SK-N-SH treated with all-trans-retinoic acid at 6 μM for 48 hours (cell line): ENCODE results near the gene CDC42EP2.
A peak's percentile ranks its signal among the peaks of the same experiment; 100 is the strongest.

Source experiments
- BACH2 ChIP-seq: fragments of 250-450 bp; sonication (Bioruptor Pico); IDR thresholded peaks from 2 replicates; pipeline ENCODE4 v1.9.0; 2021; ENCODE audit warnings: mild to moderate bottlenecking, borderline replicate concordance
- CREB5 ChIP-seq: fragments of 250-450 bp; sonication (Bioruptor Pico); IDR thresholded peaks from 2 replicates; pipeline ENCODE4 v1.5.1; 2020; ENCODE audit warnings: low read depth, mild to moderate bottlenecking, moderate library complexity
- CSDC2 ChIP-seq: fragments of 250-450 bp; sonication (Bioruptor Pico); IDR thresholded peaks from 2 replicates; pipeline ENCODE4 v1.5.0; 2020; ENCODE audit warnings: mild to moderate bottlenecking, moderate library complexity
- ESRRG ChIP-seq: fragments of 250-450 bp; sonication (Bioruptor Pico); IDR thresholded peaks from 2 replicates; pipeline ENCODE4 v1.6.1; 2021; ENCODE audit warnings: mild to moderate bottlenecking
- PATZ1 ChIP-seq: fragments of 250-450 bp; sonication (Bioruptor Pico); IDR thresholded peaks from 2 replicates; pipeline ENCODE4 v1.8.0; 2020; ENCODE audit warnings: mild to moderate bottlenecking, moderate library complexity, borderline replicate concordance
- PPARA ChIP-seq: fragments of 250-450 bp; sonication (Bioruptor Pico); IDR thresholded peaks from 2 replicates; pipeline ENCODE4 v1.5.0; 2020; ENCODE audit warnings: mild to moderate bottlenecking, borderline replicate concordance
- RARB ChIP-seq: fragments of 250-450 bp; sonication (Bioruptor Pico); IDR thresholded peaks from 2 replicates; pipeline ENCODE4 v1.8.0; 2021; ENCODE audit warnings: mild to moderate bottlenecking, moderate library complexity
- SNAI2 ChIP-seq: fragments of 250-450 bp; sonication (Bioruptor Pico); IDR thresholded peaks from 2 replicates; pipeline ENCODE4 v1.5.0; 2020; ENCODE audit warnings: mild to moderate bottlenecking, moderate library complexity
- TCF4 ChIP-seq: fragments of 250-450 bp; sonication (Bioruptor Pico); IDR thresholded peaks from 2 replicates; pipeline ENCODE4 v1.8.0; 2021; ENCODE audit warnings: mild to moderate bottlenecking, moderate library complexity, borderline replicate concordance
- ZFP30 ChIP-seq: fragments of 450-650 bp; formaldehyde crosslinking; IDR thresholded peaks from 2 replicates; pipeline ENCODE4 v1.5.0; 2022; ENCODE audit warnings: mild to moderate bottlenecking, moderate library complexity
- ZNF565 ChIP-seq: fragments of 450-650 bp; formaldehyde crosslinking; conservative IDR thresholded peaks from 2 replicates; pipeline ENCODE4 v1.5.0; 2020; ENCODE audit warnings: low read depth, mild to moderate bottlenecking, moderate library complexity

- no peak for TF ChIP-seq PATZ1 (CRISPR knock-in tag)
- no peak for TF ChIP-seq CREB5
- peak; percentile 92 for TF ChIP-seq TCF4 (CRISPR knock-in tag)
- no peak for TF ChIP-seq BACH2
- TF ChIP-seq RARB (CRISPR knock-in tag): no peak
- TF ChIP-seq ZFP30 (CRISPR knock-in tag): no peak
- TF ChIP-seq ZNF565 (CRISPR knock-in tag): no peak
- TF ChIP-seq CSDC2 (CRISPR knock-in tag): no peak
- no peak for TF ChIP-seq ESRRG (CRISPR knock-in tag)
- no peak for TF ChIP-seq SNAI2
- no peak for TF ChIP-seq PPARA (CRISPR knock-in tag)
Measured at GRCh38 chr11:65288706-65289536, 25.7 kb upstream of the CDC42EP2 start.
